GM21381 (cell line): Measurements from ENCODE around the gene OSM.

Experiments
- ATAC-seq: cut with Tn5 transposase; IDR thresholded peaks from one replicate; pipeline ENCODE4 v1.9.1; 2021; ENCODE audit warnings: mild to moderate bottlenecking, moderate library complexity; ENCODE audit not compliant: unreplicated experiment

The OSM gene

GRCh38 chr22:30265131-30265720 is 1.4 kb downstream of the OSM start:
- peak; percentile 5 for ATAC-seq

GRCh38 chr22:30263883-30264282 is 2.8 kb downstream of the OSM start:
- no peak for ATAC-seq

GRCh38 chr22:30262917-30263741 is 3.5 kb downstream of the OSM start:
- ATAC-seq = no peak

- no peak for ATAC-seq
Measured at GRCh38 chr22:30262112-30262511, 4.5 kb downstream of the OSM start.

- ATAC-seq = no peak
Measured at GRCh38 chr22:30261134-30261533, 5.5 kb downstream of the OSM start.

- no peak for ATAC-seq
Measured at GRCh38 chr22:30260682-30261081, 6.0 kb downstream of the OSM start.

- ATAC-seq = no peak
Measured at GRCh38 chr22:30260276-30260675, 6.4 kb downstream of the OSM start.

- no peak for ATAC-seq
Measured at GRCh38 chr22:30254314-30254713, 12.3 kb downstream of the OSM start.

GRCh38 chr22:30253205-30253852 is 13.3 kb downstream of the OSM start:
- ATAC-seq = no peak

- ATAC-seq = no peak
Measured at GRCh38 chr22:30252411-30253204, 14.0 kb downstream of the OSM start.

GRCh38 chr22:30251711-30252110 is 14.9 kb downstream of the OSM start:
- no peak for ATAC-seq

- no peak for ATAC-seq
Measured at GRCh38 chr22:30250661-30251267, 15.9 kb downstream of the OSM start.

GRCh38 chr22:30250039-30250565 is 16.5 kb downstream of the OSM start:
- ATAC-seq = no peak

- no peak for ATAC-seq
Measured at GRCh38 chr22:30249049-30250038, 17.3 kb downstream of the OSM start.

GRCh38 chr22:30248484-30248883 is 18.2 kb downstream of the OSM start:
- no peak for ATAC-seq

- no peak for ATAC-seq
Measured at GRCh38 chr22:30247974-30248373, 18.7 kb downstream of the OSM start.

- ATAC-seq = no peak
Measured at GRCh38 chr22:30247561-30247960, 19.1 kb downstream of the OSM start.

- no peak for ATAC-seq
Measured at GRCh38 chr22:30246814-30247376, 19.8 kb downstream of the OSM start.
